ACC112 (cell line): Measurements from ENCODE around the gene DGKI.

Experiments
- H2AFZ ChIP-seq: fragments of 200-600 bp; sonication (generic); one replicate; pipeline ENCODE4 v1.6.0; 2017; ENCODE audit warnings: antibody characterized with exemption, low read length; ENCODE audit not compliant: unreplicated experiment
- H3K27ac ChIP-seq: fragments of 200-600 bp; sonication (generic); 2 replicates; pipeline ENCODE4 v1.5.1; 2014; ENCODE audit warnings: low read depth, mild to moderate bottlenecking, antibody characterized with exemption, low read length, moderate library complexity
- H3K27me3 ChIP-seq: fragments of 200-600 bp; sonication (generic); 2 replicates; pipeline ENCODE4 v1.6.1; 2014; ENCODE audit warnings: mild to moderate bottlenecking, antibody characterized with exemption, low read length, moderate library complexity, mixed read lengths; ENCODE audit not compliant: insufficient read depth
- H3K36me3 ChIP-seq: fragments of 200-600 bp; sonication (generic); 2 replicates; pipeline ENCODE4 v1.6.1; 2016; ENCODE audit warnings: mild to moderate bottlenecking, antibody characterized with exemption, low read length, moderate library complexity, mixed read lengths; ENCODE audit not compliant: insufficient read depth
- H3K4me1 ChIP-seq: fragments of 200-600 bp; sonication (generic); one replicate; pipeline ENCODE4 v1.6.1; 2016; ENCODE audit warnings: low read length, mixed read lengths; ENCODE audit not compliant: insufficient read depth, unreplicated experiment, control insufficient read depth
- H3K4me3 ChIP-seq: fragments of 200-600 bp; sonication (generic); 2 replicates; pipeline ENCODE4 v1.5.1; 2014; ENCODE audit warnings: mild to moderate bottlenecking, low read depth, low read length
- H3K79me2 ChIP-seq: fragments of 200-600 bp; sonication (generic); one replicate; pipeline ENCODE4 v1.6.0; 2016; ENCODE audit warnings: low read length; ENCODE audit not compliant: control insufficient read depth, unreplicated experiment, insufficient read depth

DGKI gene

GRCh38 chr7:137743021-137743420 lies 103.8 kb downstream of the DGKI start:
- Histone ChIP-seq H3K4me1 (no peaks in the 10 kb centered on the region), H2AFZ (no peak overlapping the region), H3K27me3 (no peaks in the 10 kb centered on the region), H3K4me3 (no peak overlapping the region), H3K79me2 (peaks cover 3% of the 10 kb centered on the region), H3K36me3 (peaks cover 23% of the 10 kb centered on the region), H3K27ac (no peak overlapping the region)

DNA sequence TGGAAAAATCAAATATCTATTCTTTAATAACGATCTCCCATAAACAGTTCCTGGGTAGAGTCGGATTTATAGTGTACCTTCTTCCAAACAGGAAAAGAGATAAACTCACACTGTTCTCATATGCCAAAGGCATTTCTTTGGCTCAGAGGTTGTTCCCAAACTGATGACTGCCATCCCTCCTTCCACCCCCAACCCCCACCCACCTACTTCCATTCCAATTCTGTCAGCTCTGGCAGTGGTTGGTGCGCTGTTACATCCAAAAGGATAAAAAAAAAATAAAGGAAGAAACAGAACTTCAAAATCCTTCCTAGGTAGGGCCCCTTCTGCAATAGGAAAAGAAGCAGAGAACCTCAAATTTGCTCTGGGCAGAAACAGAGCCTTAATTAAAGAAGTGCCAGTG lies 104.7 kb downstream of the DGKI start:
- Histone ChIP-seq H3K27ac (no peak overlapping the region), H3K4me1 (no peaks in the 10 kb centered on the region), H2AFZ (no peak overlapping the region), H3K36me3 (peaks cover 23% of the 10 kb centered on the region), H3K27me3 (no peaks in the 10 kb centered on the region), H3K4me3 (no peak overlapping the region), H3K79me2 (peaks cover 3% of the 10 kb centered on the region)

GRCh38 chr7:137741443-137741842 lies 105.3 kb downstream of the DGKI start:
- Histone ChIP-seq H3K4me3 (no peak overlapping the region), H2AFZ (no peak overlapping the region), H3K4me1 (no peaks in the 10 kb centered on the region), H3K27ac (no peak overlapping the region), H3K27me3 (no peaks in the 10 kb centered on the region), H3K79me2 (peaks cover 3% of the 10 kb centered on the region), H3K36me3 (peaks cover 19% of the 10 kb centered on the region)

- Histone ChIP-seq H3K79me2 (peaks cover 21% of the 10 kb centered on the region), H3K36me3 (peaks cover 5% of the 10 kb centered on the region; the same call in 1 of the 2 replicates), H3K27me3 (no peaks in the 10 kb centered on the region), H3K4me1 (peaks cover 40% of the 10 kb centered on the region), H3K27ac (no peak overlapping the region), H3K4me3 (no peak overlapping the region), H2AFZ (no peak overlapping the region)
Measured at GRCh38 chr7:137734221-137734620, 112.6 kb downstream of the DGKI start.

GRCh38 chr7:137732168-137732567 lies 114.6 kb downstream of the DGKI start:
- Histone ChIP-seq H3K36me3 (peaks cover 9% of the 10 kb centered on the region; the same call in 1 of the 2 replicates), H3K4me1 (peaks cover 51% of the 10 kb centered on the region), H3K79me2 (peaks cover 24% of the 10 kb centered on the region), H2AFZ (no peak overlapping the region), H3K27me3 (no peaks in the 10 kb centered on the region), H3K27ac (peak overlapping the region; percentile 95), H3K4me3 (no peak overlapping the region)

- peaks cover 51% of the 10 kb centered on the region for H3K4me1 ChIP-seq
- peak overlapping the region; percentile 81 for H2AFZ ChIP-seq
- H3K36me3 ChIP-seq, result peaks cover 9% of the 10 kb centered on the region; the same call in 1 of the 2 replicates
- peak overlapping the region; percentile 50; the same call in 1 of the 2 replicates for H3K4me3 ChIP-seq
- no peaks in the 10 kb centered on the region for H3K27me3 ChIP-seq
- H3K27ac ChIP-seq, result peak overlapping the region; percentile 95
- peaks cover 24% of the 10 kb centered on the region for H3K79me2 ChIP-seq
Measured at GRCh38 chr7:137731436-137731835, 115.3 kb downstream of the DGKI start.

- Histone ChIP-seq H3K27ac (no peak overlapping the region), H2AFZ (peak overlapping the region; percentile 5), H3K4me3 (no peak overlapping the region), H3K4me1 (peaks cover 40% of the 10 kb centered on the region), H3K79me2 (peaks cover 19% of the 10 kb centered on the region), H3K27me3 (no peaks in the 10 kb centered on the region), H3K36me3 (peaks cover 15% of the 10 kb centered on the region; the same call in 1 of the 2 replicates)
Measured at GRCh38 chr7:137728426-137728825, 118.3 kb downstream of the DGKI start.

GRCh38 chr7:137727413-137727812 lies 119.4 kb downstream of the DGKI start:
- Histone ChIP-seq H3K27ac (peak overlapping the region; percentile 22; the same call in 1 of the 2 replicates), H3K4me3 (no peak overlapping the region), H2AFZ (no peak overlapping the region), H3K4me1 (peaks cover 36% of the 10 kb centered on the region), H3K36me3 (peaks cover 15% of the 10 kb centered on the region; the same call in 1 of the 2 replicates), H3K27me3 (no peaks in the 10 kb centered on the region), H3K79me2 (peaks cover 19% of the 10 kb centered on the region)

- H3K36me3 ChIP-seq, result no peaks in the 10 kb centered on the region
- peak overlapping the region; percentile 56 for H3K4me3 ChIP-seq
- peaks cover 4% of the 10 kb centered on the region for H3K79me2 ChIP-seq
- peaks cover 43% of the 10 kb centered on the region for H3K4me1 ChIP-seq
- peak overlapping the region; percentile 92 for H2AFZ ChIP-seq
- H3K27me3 ChIP-seq, result no peaks in the 10 kb centered on the region
- peak overlapping the region; percentile 77 for H3K27ac ChIP-seq
Measured at GRCh38 chr7:137718355-137718754, 128.4 kb downstream of the DGKI start.

- Histone ChIP-seq H3K4me1 (peaks cover 43% of the 10 kb centered on the region), H3K79me2 (peaks cover 4% of the 10 kb centered on the region), H3K27ac (peak overlapping the region; percentile 77), H3K27me3 (no peaks in the 10 kb centered on the region), H3K4me3 (peak overlapping the region; percentile 56), H2AFZ (peak overlapping the region; percentile 92), H3K36me3 (no peaks in the 10 kb centered on the region)
Measured at GRCh38 chr7:137717811-137718271, 128.9 kb downstream of the DGKI start.

DNA sequence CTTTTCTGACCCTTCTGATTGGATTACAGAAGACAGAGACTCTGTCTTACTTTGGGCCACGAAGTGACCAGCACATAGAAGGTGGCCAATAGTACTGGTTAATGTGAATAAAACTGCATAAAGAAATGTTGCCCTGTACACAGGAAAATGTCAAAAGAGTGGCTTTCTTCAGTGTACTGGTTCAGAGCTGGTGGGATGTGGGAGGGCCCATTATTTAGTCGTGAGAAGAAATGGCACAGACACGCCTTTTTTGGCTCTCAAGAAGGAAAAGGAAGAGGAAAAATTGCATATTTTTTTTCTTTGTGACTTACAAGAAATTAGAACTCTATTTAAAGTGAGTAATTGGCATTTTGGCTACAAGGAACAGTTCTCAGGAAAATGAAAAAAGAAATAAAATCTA lies 129.7 kb downstream of the DGKI start:
- peak overlapping the region; percentile 77 for H3K27ac ChIP-seq
- H3K27me3 ChIP-seq, result no peaks in the 10 kb centered on the region
- no peak overlapping the region for H3K4me3 ChIP-seq
- H3K36me3 ChIP-seq, result no peaks in the 10 kb centered on the region
- peaks cover 43% of the 10 kb centered on the region for H3K4me1 ChIP-seq
- H3K79me2 ChIP-seq, result peaks cover 7% of the 10 kb centered on the region
- H2AFZ ChIP-seq, result peak overlapping the region; percentile 51
